Measurements from ENCODE around the gene HCN1. TPM values are rescaled to one million over a fixed set of nuclear protein-coding genes. Genes with fewer than 3 reads are reported as not detected.

Gene HCN1
- total and polyA plus RNA-seq, 11 donors = 0.09 to 0.43 (median 0.15) TPM; not detected in 6

DNA sequence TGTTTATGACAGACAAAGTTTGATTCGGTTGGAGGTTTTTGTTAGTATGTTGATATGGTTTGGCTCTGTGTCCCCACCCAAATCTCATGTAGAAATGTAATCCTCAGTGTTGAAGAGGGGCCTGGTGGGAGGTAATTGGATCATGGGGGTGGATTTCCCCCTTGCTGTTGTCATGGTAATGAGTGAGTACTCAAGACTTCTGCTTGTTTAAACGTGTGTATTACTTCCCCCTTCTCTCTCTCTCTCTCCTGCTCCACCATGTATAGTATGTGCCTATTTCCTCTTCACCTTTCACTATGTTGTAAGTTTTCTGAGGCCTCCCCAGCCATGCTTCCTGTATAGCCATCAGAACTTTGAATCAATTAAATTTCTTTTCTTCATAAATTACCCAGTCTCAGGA, 415.1 kb downstream of the HCN1 start:
- H3K4me3 ChIP-seq = no peak overlapping the region
- H3K4me1 ChIP-seq = peaks cover 0 to 3% (median 0%) of the 10 kb centered on the region in 12 donors
- WGBS, 4 donors = 58 to 69% (median 62%) methylated on average over 2 of the region's 2 CpGs
- TF ChIP-seq POLR2A (IDR thresholded peaks at IDR 0.05) = no peak
- no peak for TF ChIP-seq CTCF (IDR thresholded peaks at IDR 0.05)
- intact Hi-C loops (cut with DNase I) = no loop called here
- DNase-seq (no peak), ATAC-seq (no peak)
- H3K27ac ChIP-seq = no peak overlapping the region
- no peaks in the 10 kb centered on the region for H3K9me3 ChIP-seq
- no peaks in the 10 kb centered on the region for H3K27me3 ChIP-seq
- H3K36me3 ChIP-seq = no peaks in the 10 kb centered on the region

DNA sequence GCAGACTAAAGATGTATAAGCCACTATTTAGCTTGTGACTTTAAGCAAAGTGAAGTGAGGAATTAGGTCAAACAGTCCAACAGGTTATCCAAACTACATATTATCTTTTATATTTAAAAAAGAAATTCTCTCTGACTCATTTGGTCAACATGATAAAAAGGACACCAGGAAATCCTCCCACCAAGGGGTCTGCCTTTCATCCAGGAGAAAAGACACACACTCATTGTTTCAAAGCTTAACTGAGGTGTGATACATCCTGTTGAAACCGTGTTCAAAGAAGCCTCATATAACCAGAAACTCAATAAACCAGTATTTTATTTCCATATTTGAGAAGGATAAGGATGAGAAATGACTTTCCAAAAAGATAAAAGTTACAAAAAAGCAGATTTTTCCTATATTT, 417.1 kb downstream of the HCN1 start:
- ATAC-seq = no peak
- intact Hi-C loops (cut with DNase I) = no loop called here
- Histone ChIP-seq H3K4me1 (peaks cover 0 to 3% (median 0%) of the 10 kb centered on the region in 12 donors), H3K36me3 (no peaks in the 10 kb centered on the region), H3K27me3 (no peaks in the 10 kb centered on the region), H3K27ac (no peak overlapping the region), H3K4me3 (no peak overlapping the region), H3K9me3 (no peaks in the 10 kb centered on the region)
- 19 to 33% (median 31%) methylated on average over 1 of the region's 1 CpG for WGBS, 4 donors
- DNase-seq = no peak
- TF ChIP-seq CTCF (IDR thresholded peaks at IDR 0.05) = no peak
- TF ChIP-seq POLR2A (IDR thresholded peaks at IDR 0.05) = no peak

DNA sequence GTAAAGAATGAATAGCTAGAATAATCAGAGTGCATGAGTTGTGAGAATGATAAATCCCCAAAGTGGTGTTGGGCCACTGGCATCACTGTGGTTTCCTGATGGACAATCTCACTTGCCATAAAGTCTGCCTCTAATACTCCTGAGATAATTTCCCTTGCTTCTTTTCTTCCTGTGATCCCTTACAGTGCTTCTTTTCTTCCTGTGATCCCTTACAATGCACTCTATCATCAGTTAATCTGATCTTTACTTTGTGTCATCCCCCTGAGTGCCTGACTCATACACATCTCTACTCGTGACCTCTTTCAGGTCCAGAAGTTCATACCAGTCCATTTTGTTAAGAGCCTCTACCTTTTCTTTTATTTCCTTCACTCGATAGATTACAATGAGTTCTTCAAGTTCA, 418.3 kb downstream of the HCN1 start:
- Histone ChIP-seq H3K27me3 (no peaks in the 10 kb centered on the region), H3K9me3 (no peaks in the 10 kb centered on the region), H3K4me1 (peaks cover 0 to 3% (median 0%) of the 10 kb centered on the region in 12 donors), H3K36me3 (no peaks in the 10 kb centered on the region), H3K27ac (no peak overlapping the region), H3K4me3 (no peak overlapping the region)
- ATAC-seq (no peak), DNase-seq (no peak)
- no peak for TF ChIP-seq CTCF (IDR thresholded peaks at IDR 0.05)
- no peak for TF ChIP-seq POLR2A (IDR thresholded peaks at IDR 0.05)
- 78 to 87% (median 85%) methylated on average over 2 of the region's 2 CpGs for WGBS, 4 donors
- intact Hi-C loops (cut with DNase I) = no loop called here

- TF ChIP-seq CTCF (IDR thresholded peaks at IDR 0.05) (no peak), POLR2A (IDR thresholded peaks at IDR 0.05) (no peak)
- H3K9me3 ChIP-seq = no peaks in the 10 kb centered on the region
- ATAC-seq = no peak
- no peak for DNase-seq
- no peaks in the 10 kb centered on the region for H3K36me3 ChIP-seq
- peaks cover 0 to 4% (median 0%) of the 10 kb centered on the region in 12 donors for H3K4me1 ChIP-seq
- no peak overlapping the region for H3K27ac ChIP-seq
- 78 to 89% (median 83%) methylated on average over 2 of the region's 2 CpGs for WGBS, 4 donors
- H3K4me3 ChIP-seq = no peak overlapping the region
- H3K27me3 ChIP-seq = no peaks in the 10 kb centered on the region
- intact Hi-C loops (cut with DNase I) = no loop called here
Measured at GRCh38 chr5:45274241-45274640, 421.9 kb downstream of the HCN1 start.
